ENCODE measurements around the gene GTSE1. TPM values are rescaled to one million over a fixed set of nuclear protein-coding genes. Genes with fewer than 3 reads are reported as not detected.

The GTSE1 gene
- total and polyA plus RNA-seq, 2 donors: 4.4 to 14.1 TPM

DNA sequence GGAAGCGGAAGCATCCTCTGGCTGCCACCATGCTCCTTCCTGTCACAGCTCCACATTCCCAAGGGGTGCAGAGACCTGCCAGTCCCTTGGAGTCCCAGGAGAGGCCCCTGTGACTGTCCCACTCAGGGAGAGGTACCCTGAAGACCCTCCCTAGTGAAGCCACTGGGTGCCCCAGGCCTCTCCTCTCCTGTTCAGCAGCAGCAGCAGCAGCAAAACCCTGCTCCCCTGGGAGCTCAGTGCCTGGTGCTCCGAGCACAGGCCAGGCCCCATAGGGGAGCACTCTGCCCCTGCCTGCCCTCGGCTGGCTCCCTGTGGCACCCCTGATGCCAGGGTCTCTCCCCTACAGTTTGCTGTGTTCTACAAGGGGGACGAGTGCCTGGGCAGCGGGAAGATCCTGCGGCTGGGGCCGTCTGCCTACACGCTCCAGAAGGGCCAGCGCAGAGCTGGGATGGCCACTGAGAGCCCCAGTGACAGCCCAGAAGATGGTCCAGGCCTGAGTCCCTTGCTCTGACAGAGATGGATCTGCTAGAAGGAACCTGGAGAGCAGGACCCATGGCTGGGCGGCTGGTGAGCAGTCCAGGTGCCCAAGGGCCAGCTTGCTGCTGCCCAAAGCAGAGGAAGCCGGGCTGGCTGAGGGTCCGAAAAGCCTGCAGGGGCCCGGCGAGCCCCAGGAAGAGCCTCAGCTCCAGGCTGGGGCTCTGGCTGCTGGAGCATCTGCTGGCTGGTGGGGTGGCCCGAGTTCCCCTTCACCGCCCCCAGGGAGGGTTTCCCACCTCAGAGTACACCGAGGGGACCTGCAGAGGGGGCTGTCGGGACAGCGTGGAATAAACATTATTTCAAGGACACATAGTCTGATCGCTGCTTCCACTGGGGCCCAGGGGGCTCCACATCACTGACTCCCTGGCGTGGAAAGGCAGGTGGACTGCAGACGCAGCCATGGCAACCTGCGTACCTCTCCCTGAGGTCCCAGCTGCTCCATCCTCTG lies 60.1 kb downstream of the GTSE1 start:
- Histone ChIP-seq H3K36me3 (ENCODE audit: control insufficient read depth in 2 of 2, insufficient read depth in 2 of 2, low read length in 1 of 2) (peaks cover 44 to 63% of the 10 kb centered on the region in 2 donors), H3K9me3 (ENCODE audit: control insufficient read depth in 2 of 2, insufficient read depth in 1 of 2, low read length in 1 of 2) (peaks cover 0 to 1% of the 10 kb centered on the region in 2 donors), H3K4me1 (ENCODE audit: control insufficient read depth in 2 of 2, insufficient read depth in 2 of 2, low read length in 2 of 2) (peaks cover 0 to 7% of the 10 kb centered on the region in 2 donors), H3K27me3 (ENCODE audit: control insufficient read depth in 2 of 2, insufficient read depth in 1 of 2, low read length in 1 of 2) (no peaks in the 10 kb centered on the region), H3K4me3 (ENCODE audit: low read length in 2 of 2) (no peak overlapping the region), H3K27ac (ENCODE audit: low read depth in 1 of 2, low read length in 1 of 2) (peak overlapping the region in 1 of 2 donors; percentile 18)
- WGBS: 96% methylated on average over 23 of the region's 23 CpGs
- no peak for DNase-seq (ENCODE audit: low read depth in 6 of 9, low spot score in 9 of 9)

- no peak for DNase-seq (ENCODE audit: low read depth in 6 of 9, low spot score in 9 of 9)
- Histone ChIP-seq H3K4me1 (ENCODE audit: control insufficient read depth in 2 of 2, insufficient read depth in 2 of 2, low read length in 2 of 2) (peaks cover 0 to 7% of the 10 kb centered on the region in 2 donors), H3K27me3 (ENCODE audit: control insufficient read depth in 2 of 2, insufficient read depth in 1 of 2, low read length in 1 of 2) (peaks cover 0 to 9% of the 10 kb centered on the region in 2 donors), H3K27ac (ENCODE audit: low read depth in 1 of 2, low read length in 1 of 2) (no peak overlapping the region), H3K4me3 (ENCODE audit: low read length in 2 of 2) (no peak overlapping the region), H3K36me3 (ENCODE audit: control insufficient read depth in 2 of 2, insufficient read depth in 2 of 2, low read length in 1 of 2) (peaks cover 34 to 51% of the 10 kb centered on the region in 2 donors), H3K9me3 (ENCODE audit: control insufficient read depth in 2 of 2, insufficient read depth in 1 of 2, low read length in 1 of 2) (peaks cover 0 to 1% of the 10 kb centered on the region in 2 donors)
- WGBS: 88% methylated on average over 19 of the region's 19 CpGs
These were observed 61.2 kb downstream of the GTSE1 start for GRCh38 chr22:46357711-46358520.

DNA sequence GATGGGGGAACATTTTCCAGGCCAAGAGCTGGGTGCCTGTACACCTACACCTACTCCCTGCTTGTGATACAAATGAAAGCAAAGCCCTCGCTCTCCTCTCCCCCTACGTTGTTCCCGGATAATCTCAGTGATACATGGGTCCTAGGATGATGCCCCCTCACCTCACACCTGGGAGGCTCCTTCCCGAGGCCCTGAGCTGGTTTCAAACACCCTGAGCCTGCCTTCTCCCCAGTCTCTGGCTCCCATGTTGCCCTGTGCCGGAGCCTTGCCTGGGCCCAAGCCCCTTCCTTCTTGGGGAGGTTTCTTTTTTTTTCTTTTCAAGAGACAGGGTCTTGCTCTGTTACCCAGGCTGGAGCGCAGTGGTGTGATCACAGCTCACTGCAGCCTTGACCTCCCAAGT lies 62.1 kb downstream of the GTSE1 start:
- H3K27ac ChIP-seq (ENCODE audit: low read depth in 1 of 2, low read length in 1 of 2): no peak overlapping the region
- H3K9me3 ChIP-seq (ENCODE audit: control insufficient read depth in 2 of 2, insufficient read depth in 1 of 2, low read length in 1 of 2): peaks cover 0 to 1% of the 10 kb centered on the region in 2 donors
- H3K4me1 ChIP-seq (ENCODE audit: control insufficient read depth in 2 of 2, insufficient read depth in 2 of 2, low read length in 2 of 2): peaks cover 0 to 7% of the 10 kb centered on the region in 2 donors
- DNase-seq (ENCODE audit: low read depth in 6 of 9, low spot score in 9 of 9): no peak
- peaks cover 27 to 43% of the 10 kb centered on the region in 2 donors for H3K36me3 ChIP-seq (ENCODE audit: control insufficient read depth in 2 of 2, insufficient read depth in 2 of 2, low read length in 1 of 2)
- H3K27me3 ChIP-seq (ENCODE audit: control insufficient read depth in 2 of 2, insufficient read depth in 1 of 2, low read length in 1 of 2): peaks cover 0 to 12% of the 10 kb centered on the region in 2 donors
- 96% methylated on average over 6 of the region's 6 CpGs for WGBS
- H3K4me3 ChIP-seq (ENCODE audit: low read length in 2 of 2): no peak overlapping the region

DNA sequence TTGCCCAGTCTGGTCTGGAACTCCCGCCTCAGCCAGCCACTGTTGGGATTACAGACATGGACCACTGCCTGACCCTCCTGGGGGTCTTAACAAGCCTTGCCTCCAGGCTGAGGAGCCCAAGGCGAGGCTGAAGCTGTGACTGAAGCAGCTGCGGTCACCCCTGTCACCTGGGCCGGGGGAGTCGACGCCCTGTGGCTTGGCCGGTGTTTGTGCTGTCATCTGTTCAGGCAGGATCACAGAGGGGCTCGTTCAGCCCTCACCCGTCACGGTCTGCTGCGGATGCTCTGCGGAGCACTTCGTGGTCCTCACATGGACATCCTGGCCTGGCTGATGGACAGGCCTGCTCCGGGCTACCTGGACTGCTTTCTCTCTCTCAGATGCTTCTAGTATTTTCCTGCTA lies 62.7 kb downstream of the GTSE1 start:
- no peak overlapping the region for H3K27ac ChIP-seq (ENCODE audit: low read depth in 1 of 2, low read length in 1 of 2)
- 93% methylated on average over 14 of the region's 14 CpGs for WGBS
- peaks cover 0 to 1% of the 10 kb centered on the region in 2 donors for H3K9me3 ChIP-seq (ENCODE audit: control insufficient read depth in 2 of 2, insufficient read depth in 1 of 2, low read length in 1 of 2)
- H3K36me3 ChIP-seq (ENCODE audit: control insufficient read depth in 2 of 2, insufficient read depth in 2 of 2, low read length in 1 of 2): peaks cover 21 to 37% of the 10 kb centered on the region in 2 donors
- peaks cover 0 to 7% of the 10 kb centered on the region in 2 donors for H3K4me1 ChIP-seq (ENCODE audit: control insufficient read depth in 2 of 2, insufficient read depth in 2 of 2, low read length in 2 of 2)
- no peak for DNase-seq (ENCODE audit: low read depth in 6 of 9, low spot score in 9 of 9)
- H3K27me3 ChIP-seq (ENCODE audit: control insufficient read depth in 2 of 2, insufficient read depth in 1 of 2, low read length in 1 of 2): peaks cover 0 to 13% of the 10 kb centered on the region in 2 donors
- H3K4me3 ChIP-seq (ENCODE audit: low read length in 2 of 2): no peak overlapping the region

DNA sequence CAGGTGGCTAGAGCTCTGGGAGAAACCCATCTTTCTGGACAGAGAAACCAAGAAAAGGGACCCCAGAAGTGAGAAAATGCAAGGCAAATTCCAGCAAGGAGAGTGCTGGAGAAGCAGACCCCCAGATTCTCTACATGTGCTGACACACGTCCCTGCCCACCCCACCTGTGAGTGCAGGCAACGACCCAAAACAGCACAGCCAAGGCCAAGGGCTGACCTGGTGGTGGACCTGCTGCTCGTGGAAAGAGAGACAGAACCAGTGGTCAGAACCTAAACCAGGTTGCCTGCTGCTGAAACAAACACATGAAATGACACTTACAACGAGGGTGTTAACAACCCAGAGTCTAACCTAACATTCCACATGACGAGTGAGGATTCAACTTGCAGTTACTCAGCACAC lies 63.4 kb downstream of the GTSE1 start:
- Histone ChIP-seq H3K4me3 (ENCODE audit: low read length in 2 of 2) (no peak overlapping the region), H3K36me3 (ENCODE audit: control insufficient read depth in 2 of 2, insufficient read depth in 2 of 2, low read length in 1 of 2) (peaks cover 18 to 31% of the 10 kb centered on the region in 2 donors), H3K27ac (ENCODE audit: low read depth in 1 of 2, low read length in 1 of 2) (no peak overlapping the region), H3K27me3 (ENCODE audit: control insufficient read depth in 2 of 2, insufficient read depth in 1 of 2, low read length in 1 of 2) (peaks cover 0 to 19% of the 10 kb centered on the region in 2 donors), H3K9me3 (ENCODE audit: control insufficient read depth in 2 of 2, insufficient read depth in 1 of 2, low read length in 1 of 2) (peaks cover 0 to 1% of the 10 kb centered on the region in 2 donors), H3K4me1 (ENCODE audit: control insufficient read depth in 2 of 2, insufficient read depth in 2 of 2, low read length in 2 of 2) (peaks cover 0 to 7% of the 10 kb centered on the region in 2 donors)
- 94% methylated on average over 5 of the region's 5 CpGs for WGBS
- no peak for DNase-seq (ENCODE audit: low read depth in 6 of 9, low spot score in 9 of 9)

DNA sequence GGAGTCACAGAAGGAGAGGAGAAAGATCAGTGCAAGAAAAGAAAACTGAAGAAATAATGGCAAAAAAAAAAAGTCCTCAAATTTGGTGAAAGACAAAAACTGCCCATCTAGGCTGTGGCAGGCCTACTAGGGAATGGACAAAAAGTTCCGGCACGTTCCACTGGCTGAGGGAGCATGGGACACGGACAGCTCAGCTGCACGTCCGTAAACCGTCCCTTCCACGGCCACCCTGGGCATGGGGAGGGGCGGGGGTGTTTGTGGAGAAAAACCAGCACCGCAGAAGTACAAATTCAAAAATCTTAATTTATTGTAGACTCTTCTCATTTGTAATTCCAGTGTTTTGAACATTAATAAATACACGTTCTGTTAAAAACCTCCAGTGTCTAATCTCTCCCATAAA lies 64.2 kb downstream of the GTSE1 start:
- DNase-seq (ENCODE audit: low read depth in 6 of 9, low spot score in 9 of 9): no peak
- Histone ChIP-seq H3K4me3 (ENCODE audit: low read length in 2 of 2) (no peak overlapping the region), H3K27me3 (ENCODE audit: control insufficient read depth in 2 of 2, insufficient read depth in 1 of 2, low read length in 1 of 2) (peaks cover 0 to 20% of the 10 kb centered on the region in 2 donors), H3K27ac (ENCODE audit: low read depth in 1 of 2, low read length in 1 of 2) (no peak overlapping the region), H3K36me3 (ENCODE audit: control insufficient read depth in 2 of 2, insufficient read depth in 2 of 2, low read length in 1 of 2) (peaks cover 11 to 23% of the 10 kb centered on the region in 2 donors), H3K4me1 (ENCODE audit: control insufficient read depth in 2 of 2, insufficient read depth in 2 of 2, low read length in 2 of 2) (peaks cover 0 to 4% of the 10 kb centered on the region in 2 donors), H3K9me3 (ENCODE audit: control insufficient read depth in 2 of 2, insufficient read depth in 1 of 2, low read length in 1 of 2) (peaks cover 0 to 1% of the 10 kb centered on the region in 2 donors)
- WGBS: 92% methylated on average over 10 of the region's 10 CpGs

- Histone ChIP-seq H3K4me1 (ENCODE audit: control insufficient read depth in 2 of 2, insufficient read depth in 2 of 2, low read length in 2 of 2) (no peaks in the 10 kb centered on the region), H3K27me3 (ENCODE audit: control insufficient read depth in 2 of 2, insufficient read depth in 1 of 2, low read length in 1 of 2) (peaks cover 0 to 25% of the 10 kb centered on the region in 2 donors), H3K36me3 (ENCODE audit: control insufficient read depth in 2 of 2, insufficient read depth in 2 of 2, low read length in 1 of 2) (peaks cover 5 to 14% of the 10 kb centered on the region in 2 donors), H3K9me3 (ENCODE audit: control insufficient read depth in 2 of 2, insufficient read depth in 1 of 2, low read length in 1 of 2) (peaks cover 0 to 1% of the 10 kb centered on the region in 2 donors), H3K27ac (ENCODE audit: low read depth in 1 of 2, low read length in 1 of 2) (no peak overlapping the region), H3K4me3 (ENCODE audit: low read length in 2 of 2) (no peak overlapping the region)
- no peak for DNase-seq (ENCODE audit: low read depth in 6 of 9, low spot score in 9 of 9)
- WGBS: 82% methylated on average over 11 of the region's 11 CpGs
These were observed 65.1 kb downstream of the GTSE1 start for GRCh38 chr22:46361826-46362202.

GRCh38 chr22:46362203-46362933 lies 65.7 kb downstream of the GTSE1 start:
- peaks cover 5 to 8% of the 10 kb centered on the region in 2 donors for H3K36me3 ChIP-seq (ENCODE audit: control insufficient read depth in 2 of 2, insufficient read depth in 2 of 2, low read length in 1 of 2)
- H3K9me3 ChIP-seq (ENCODE audit: control insufficient read depth in 2 of 2, insufficient read depth in 1 of 2, low read length in 1 of 2): peaks cover 0 to 1% of the 10 kb centered on the region in 2 donors
- H3K27ac ChIP-seq (ENCODE audit: low read depth in 1 of 2, low read length in 1 of 2): no peak overlapping the region
- H3K27me3 ChIP-seq (ENCODE audit: control insufficient read depth in 2 of 2, insufficient read depth in 1 of 2, low read length in 1 of 2): peaks cover 0 to 30% of the 10 kb centered on the region in 2 donors
- 70% methylated on average over 25 of the region's 25 CpGs for WGBS
- no peaks in the 10 kb centered on the region for H3K4me1 ChIP-seq (ENCODE audit: control insufficient read depth in 2 of 2, insufficient read depth in 2 of 2, low read length in 2 of 2)
- DNase-seq (ENCODE audit: low read depth in 6 of 9, low spot score in 9 of 9): no peak
- no peak overlapping the region for H3K4me3 ChIP-seq (ENCODE audit: low read length in 2 of 2)

Data from thymus (tissue), 11 donors.